GM18951 (cell line): ENCODE data around the gene RPH3AL.
"Not testable (repeated sequence)": the region's sequence is repeated elsewhere in the genome, so short reads cannot be mapped to it uniquely, and the experiment has no call there.

ENCODE experiments used
- POLR2A ChIP-seq: IDR thresholded peaks from 4 replicates; pipeline ENCODE4 v1.6.1; 2011; ENCODE audit warnings: mild to moderate bottlenecking; ENCODE audit not compliant: insufficient read length, insufficient read depth; ENCODE audit errors: extremely low read depth
- in situ Hi-C: fragments of 300-500 bp; cut with MboI; formaldehyde crosslinking; loops from one replicate; pipeline ENCODE4 v1.12.0; 2022; ENCODE audit warnings: low sequenced_read_pairs, mixed read lengths, inconsistent platforms; ENCODE audit not compliant: unreplicated experiment

The RPH3AL gene

DNA sequence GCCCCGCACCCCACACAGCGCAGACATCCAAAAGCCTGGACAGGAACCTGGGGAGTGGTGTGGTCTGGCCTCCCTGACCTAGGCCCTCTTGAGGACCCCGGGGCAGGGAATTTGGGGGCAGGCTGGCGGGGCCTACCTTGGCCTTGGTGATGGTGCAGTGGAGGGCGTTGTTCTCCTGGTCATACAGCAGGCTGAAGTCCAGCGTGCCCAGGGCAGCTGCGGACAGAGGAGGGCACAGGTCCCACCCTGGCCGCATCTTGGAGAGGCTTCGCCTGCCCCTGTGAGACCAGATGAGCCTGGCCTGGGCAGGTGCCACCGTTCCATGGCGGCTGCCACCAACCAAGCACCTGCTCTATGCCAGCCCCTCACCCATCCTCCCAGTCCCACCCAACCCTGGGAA, 180.2 kb downstream of the RPH3AL start:
- in situ Hi-C loops: no loop called here
- TF ChIP-seq POLR2A: no peak

DNA sequence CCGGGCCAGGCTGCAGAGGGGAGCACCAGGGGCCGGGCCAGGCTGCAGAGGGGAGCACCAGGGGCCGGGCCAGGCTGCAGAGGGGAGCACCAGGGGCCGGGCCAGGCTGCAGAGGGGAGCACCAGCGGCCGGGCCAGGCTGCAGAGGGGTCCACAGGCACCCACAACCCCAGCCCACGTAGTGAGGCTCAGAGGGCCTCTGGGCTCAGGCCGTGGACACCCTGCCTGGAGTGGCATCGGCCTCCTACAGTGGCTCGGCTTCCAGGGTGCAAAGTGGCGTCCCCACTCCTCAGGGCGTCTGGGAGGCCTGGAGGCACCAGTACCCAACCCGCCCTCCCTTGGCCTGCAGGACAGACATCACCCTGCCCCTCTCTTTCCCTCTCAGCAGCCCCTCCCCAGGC, 180.7 kb downstream of the RPH3AL start:
- no peak for TF ChIP-seq POLR2A
- in situ Hi-C loops: no loop called here

DNA sequence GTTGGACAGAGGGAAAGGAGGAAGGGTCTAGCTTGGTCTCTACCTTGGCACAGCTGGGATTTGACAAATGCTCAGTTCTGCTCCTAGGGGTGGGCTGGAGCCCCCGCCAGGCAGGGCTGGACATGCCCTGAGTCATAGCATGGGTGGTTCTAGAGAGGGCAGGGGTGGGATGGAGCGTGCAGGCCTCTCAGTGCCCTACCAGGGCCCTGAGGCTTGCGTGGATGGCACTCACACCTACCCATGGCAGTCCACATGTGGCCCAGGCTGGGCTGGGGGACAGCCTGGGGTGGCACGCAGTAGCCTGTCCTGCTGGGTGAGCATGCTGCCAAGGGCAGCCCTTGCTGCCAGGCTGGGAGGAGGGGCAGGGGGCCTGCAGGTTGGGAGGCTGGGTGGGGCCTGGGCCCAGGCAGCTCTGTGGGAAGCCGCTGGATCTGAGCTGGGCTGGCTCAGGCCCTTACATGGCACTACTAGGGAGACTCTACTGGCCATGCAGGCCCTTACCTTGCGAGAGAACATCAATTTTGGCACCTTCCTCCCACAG, 182.4 kb downstream of the RPH3AL start:
- no peak for TF ChIP-seq POLR2A
- in situ Hi-C loops: no loop called here

DNA sequence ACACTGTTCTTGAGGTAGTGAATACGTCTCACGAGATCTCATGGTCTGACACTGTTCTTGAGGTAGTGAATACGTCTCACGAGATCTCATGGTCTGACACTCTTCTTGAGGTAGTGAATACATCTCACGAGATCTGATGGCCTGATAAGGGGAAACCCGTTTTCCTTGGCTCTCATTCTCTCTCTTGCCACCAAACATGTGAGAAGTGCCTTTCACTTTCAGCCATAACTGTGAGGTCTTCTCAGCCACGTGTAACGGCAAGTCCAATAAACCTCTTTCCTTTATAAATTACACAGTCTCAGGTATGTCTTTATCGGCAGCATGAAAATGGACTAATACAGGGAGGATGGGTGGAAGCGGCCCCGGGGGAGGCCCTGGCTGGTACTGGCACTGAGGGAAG, 184.0 kb downstream of the RPH3AL start:
- in situ Hi-C loops: not testable (repeated sequence)

DNA sequence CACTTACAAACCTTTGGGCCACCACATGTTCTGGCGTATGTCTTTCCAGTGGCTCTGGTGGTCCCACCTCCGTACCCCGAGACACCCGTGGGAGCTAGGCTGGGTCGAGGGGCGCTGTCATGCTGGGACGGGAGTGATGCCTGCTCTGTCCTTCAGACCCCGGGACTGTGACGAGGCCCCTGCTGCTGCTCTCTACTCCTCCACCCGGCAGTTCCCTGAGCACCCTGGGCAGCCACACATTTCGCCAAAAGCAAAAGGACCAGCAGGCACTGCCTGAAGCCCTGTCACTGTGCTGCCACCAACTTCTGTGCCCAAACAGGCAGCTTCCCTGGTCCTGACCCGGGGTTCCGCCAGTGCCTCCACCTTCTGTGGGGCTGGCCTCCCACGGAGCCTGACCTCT, 186.7 kb downstream of the RPH3AL start:
- in situ Hi-C loops: no loop called here
- no peak for TF ChIP-seq POLR2A

DNA sequence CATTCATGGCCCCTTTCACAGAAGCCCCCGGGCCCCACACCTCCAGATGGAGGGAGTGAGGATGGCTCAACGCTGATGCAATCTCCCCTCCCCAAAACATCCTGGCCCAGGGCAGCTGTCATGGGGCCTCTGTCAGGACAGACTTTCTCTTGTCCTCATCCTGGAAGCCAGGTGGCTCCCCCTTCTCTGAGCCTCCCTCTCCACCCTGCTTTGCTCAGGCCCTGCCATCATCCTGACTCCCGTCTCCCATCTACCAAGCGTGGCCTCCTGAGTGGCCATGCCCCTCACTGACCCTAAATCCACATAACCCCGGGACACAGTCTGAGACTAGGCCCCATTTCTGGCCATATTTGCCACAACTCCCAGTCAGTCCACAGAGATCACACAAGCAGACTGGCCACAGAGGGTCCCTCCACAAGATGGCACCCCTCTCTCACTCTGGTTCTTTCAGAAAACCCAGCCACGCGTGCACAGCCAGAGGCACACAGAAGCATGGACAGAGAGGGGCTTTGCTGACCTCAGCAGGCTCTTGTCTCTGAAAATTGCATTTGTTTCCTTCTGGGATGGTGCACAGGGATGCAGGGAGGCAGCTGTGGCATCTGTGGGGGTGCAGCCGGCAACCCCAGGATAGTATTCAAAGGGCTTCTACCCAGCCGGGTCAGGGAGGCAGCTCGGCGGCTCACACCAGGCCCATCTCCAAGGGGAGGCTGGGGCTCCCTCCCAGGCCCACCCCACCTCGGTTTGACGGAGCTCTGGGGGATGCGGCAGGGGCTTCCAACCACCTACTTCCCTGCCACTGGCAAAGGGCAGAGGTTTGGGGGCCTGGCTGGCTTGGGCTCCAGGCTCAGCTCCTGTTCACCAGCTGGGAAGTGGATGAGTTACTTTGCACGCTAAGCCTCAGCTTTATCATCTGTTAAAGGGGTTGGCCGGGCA, 188.0 kb downstream of the RPH3AL start:
- in situ Hi-C loops: no loop called here

DNA sequence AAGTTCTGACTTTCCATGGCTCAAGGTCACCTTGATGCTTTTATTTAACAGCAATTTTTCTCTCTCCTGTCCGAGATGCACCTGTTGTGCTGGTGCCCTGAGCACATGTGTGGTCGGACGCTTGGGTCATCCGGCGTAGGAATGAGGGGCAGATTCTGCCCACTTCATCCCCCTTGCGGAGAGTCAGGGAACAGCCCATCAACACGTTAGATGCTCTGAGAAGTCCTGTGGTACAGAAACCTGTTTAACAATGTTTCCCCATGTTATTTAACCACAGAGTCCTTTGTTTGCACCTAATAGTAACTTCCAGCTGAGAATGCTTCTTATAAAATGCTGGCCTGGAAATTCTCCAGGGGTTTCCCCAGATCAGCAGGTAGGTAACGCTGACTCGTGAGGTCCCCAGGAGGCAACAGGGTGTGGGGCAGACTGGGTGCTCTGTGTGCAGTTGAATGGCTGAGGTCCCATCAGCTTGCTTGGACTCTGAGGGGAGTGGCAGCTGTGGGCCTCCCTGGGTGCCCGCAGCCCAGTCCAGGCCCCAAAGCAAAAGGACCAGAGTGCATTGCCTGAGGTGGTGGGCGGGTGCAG, 189.0 kb downstream of the RPH3AL start:
- in situ Hi-C loops: no loop called here
- TF ChIP-seq POLR2A: no peak

More for the DNA sequence above, 188.0 kb downstream of the RPH3AL start:
- no peak for TF ChIP-seq POLR2A

DNA sequence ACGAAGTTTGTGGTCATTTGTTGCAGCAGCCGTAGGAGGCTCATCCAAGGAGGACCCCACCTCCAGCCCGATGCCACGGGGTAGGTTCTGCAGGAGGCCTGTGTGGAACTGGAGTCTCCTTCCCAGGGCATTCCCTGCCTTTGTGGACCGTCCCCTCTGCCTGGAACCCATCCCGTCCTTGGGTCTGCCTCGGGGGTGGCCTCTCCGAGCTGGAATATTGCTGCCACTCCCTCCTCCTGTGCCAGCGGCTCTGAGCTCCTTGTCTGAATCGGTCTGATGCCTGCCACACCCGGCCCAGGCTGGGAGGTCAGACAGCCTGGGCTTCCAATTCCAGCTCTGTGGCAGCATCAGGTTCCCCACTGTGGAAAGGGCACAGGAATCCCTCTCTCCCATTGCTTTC, 189.9 kb downstream of the RPH3AL start:
- no peak for TF ChIP-seq POLR2A
- in situ Hi-C loops: no loop called here
